ENCODE results near the gene DAZAP2. TPM values are rescaled to one million over a fixed set of nuclear protein-coding genes. Genes with fewer than 3 reads are reported as not detected.
"Not testable (repeated sequence)": the region's sequence is repeated elsewhere in the genome, so short reads cannot be mapped to it uniquely, and the experiment has no call there.

Gene DAZAP2
- total RNA-seq, 1 donor from 2014 or later, result 152 TPM

DNA sequence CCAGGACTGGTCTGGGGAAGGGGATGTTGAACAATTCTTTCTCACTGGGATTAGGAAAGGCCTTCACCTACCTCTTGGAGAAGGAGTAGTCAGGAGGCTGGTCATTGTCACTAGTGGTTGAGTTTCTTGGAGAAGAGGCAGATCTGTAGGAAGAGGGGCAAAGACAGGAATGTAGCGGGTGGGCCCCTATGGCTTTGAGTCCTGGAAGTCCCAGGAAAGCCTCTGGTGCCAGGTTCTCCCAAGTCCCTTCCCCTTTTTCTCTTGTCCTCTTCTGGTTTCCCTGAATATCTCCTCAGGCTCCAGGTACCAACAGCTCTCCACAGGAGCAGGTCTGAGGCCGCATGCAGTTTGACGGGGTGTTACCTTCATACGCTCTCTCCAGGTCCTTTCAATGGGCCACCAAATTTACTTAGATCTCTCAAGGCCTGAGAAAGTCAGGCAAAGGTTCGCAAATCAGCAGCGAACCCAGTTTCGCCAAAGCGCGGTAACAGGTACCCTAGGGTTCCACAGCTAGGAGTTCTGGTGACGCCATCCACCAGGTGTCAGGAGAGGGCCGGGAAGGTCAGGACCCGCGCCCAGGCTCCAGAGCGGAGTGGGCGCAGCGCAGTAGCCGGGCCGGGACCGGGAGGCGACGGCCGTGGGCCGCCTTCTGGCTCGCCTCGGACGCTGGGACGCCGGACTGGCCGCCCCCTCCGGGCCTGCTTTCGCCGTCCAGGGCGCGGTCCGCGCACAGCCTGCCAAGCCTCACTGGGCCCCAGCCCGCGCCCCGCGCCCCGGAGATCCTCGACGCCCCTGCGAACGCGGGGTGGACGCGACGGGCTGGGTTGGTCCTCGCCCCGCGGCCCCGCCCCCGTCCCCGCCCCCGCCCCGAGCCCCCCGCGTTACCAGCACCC is 30.8 kb downstream of the DAZAP2 start:
- peak overlapping the region; percentile 75 for H3K4me3 Mint-ChIP-seq (ENCODE audit: low read depth)
- intact Hi-C loops (cut with micrococcal nuclease), result loop anchor here (1.0 kb wide), 1 partner anchor 72 kb away; no protein-coding TSS in a partner anchor
- peaks cover 39% of the 10 kb centered on the region for H3K27me3 Mint-ChIP-seq (ENCODE audit: low read depth)
- no peaks in the 10 kb centered on the region for H3K9me3 Mint-ChIP-seq
- no peaks in the 10 kb centered on the region for H3K36me3 Mint-ChIP-seq (ENCODE audit: low read depth)
- DNase-seq (ENCODE audit: low spot score), result peak; percentile 31
- H3K27ac Mint-ChIP-seq, result no peak overlapping the region
- peaks cover 19% of the 10 kb centered on the region for H3K4me1 Mint-ChIP-seq (ENCODE audit: low read depth)

DNA sequence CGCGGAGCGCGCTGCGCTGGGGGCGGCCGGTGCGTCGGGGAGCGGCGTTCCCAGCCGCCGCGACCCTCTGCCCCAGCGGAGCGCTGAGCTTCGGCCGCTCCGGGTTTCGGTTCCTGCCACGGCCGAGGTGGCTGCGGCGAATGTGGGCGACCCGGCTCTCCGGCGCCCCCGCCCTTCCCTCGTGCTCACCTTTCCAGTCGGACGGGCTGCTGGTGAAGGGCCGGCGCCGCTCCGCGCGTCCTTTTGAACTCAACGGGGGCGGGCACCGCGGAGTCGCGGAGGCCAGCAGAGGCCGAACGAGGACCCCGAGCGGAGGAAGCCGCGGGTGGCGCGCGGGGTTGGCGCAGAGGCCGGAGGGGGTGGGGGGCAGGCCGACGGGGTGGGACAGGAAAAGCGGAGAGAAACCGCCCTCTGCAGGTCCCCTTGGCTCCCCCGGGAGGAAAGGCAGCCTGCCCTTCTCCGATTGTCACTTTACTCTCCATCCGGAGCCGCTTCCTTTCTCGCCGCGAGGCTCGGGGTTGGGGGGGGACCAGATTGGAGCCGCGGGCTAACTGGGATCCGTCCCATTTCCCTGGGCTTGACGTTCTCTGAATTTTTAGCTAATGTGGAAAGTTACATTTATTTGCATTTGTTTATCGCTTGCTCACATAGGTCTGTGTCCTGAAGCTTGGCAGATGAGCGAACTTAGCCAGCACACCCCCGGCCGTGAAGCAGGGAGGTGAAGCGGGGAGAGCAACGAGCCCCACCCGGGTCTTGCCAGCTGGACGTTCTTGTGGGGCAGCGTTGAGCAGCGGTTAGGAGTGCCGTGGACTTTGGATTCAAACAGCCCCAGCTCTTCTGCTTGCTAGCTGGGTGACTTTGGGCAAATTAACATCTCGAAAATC is 31.7 kb downstream of the DAZAP2 start, which contains the start of gene SMAGP:
Gene SMAGP, minus strand, starts transcription at position 349 of the 884 bp plus-strand sequence. CDS start 1,137 bp downstream, outside the sequence.
- Mint-ChIP-seq H3K27ac (no peak within 1 kb of the TSS), H3K36me3 (ENCODE audit: low read depth) (no peaks in the 10 kb centered on the region), H3K27me3 (ENCODE audit: low read depth) (peaks cover 39% of the 10 kb centered on the region), H3K4me1 (ENCODE audit: low read depth) (peaks cover 15% of the 10 kb centered on the region), H3K4me3 (ENCODE audit: low read depth) (peak within 1 kb of the TSS; percentile 85), H3K9me3 (no peaks in the 10 kb centered on the region)
- peak; percentile 31 for DNase-seq (ENCODE audit: low spot score)
- intact Hi-C loops (cut with micrococcal nuclease), result no loop called here

DNA sequence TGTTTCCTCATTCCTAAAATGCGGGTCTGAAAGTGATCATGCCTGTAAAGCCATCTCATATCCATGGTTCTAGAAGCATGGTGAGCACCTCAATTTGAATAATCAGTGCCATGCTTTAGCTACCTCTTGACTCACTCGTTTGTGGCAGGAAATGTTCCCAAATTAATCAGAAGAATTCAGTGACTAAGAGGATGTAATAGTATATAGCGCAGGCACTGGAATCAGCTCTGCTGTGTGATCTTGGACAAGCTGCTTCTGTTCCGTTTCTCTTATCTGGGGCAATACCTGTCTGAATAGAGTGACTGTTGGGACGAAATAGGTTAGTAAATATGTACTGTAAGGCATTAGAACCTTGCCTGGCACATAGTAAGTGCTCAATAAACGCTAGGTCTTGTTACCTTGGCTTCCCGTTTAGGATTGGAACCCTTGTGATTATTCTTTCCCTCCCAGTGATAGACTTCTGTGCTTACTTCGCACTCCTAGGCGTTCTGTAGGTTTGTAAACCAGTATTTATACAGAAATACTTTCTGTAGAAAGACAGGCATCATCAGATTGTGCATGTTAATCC is 32.4 kb downstream of the DAZAP2 start:
- Mint-ChIP-seq H3K27ac (no peak overlapping the region), H3K4me3 (ENCODE audit: low read depth) (peak overlapping the region; percentile 85), H3K36me3 (ENCODE audit: low read depth) (no peaks in the 10 kb centered on the region), H3K4me1 (ENCODE audit: low read depth) (peaks cover 12% of the 10 kb centered on the region), H3K27me3 (ENCODE audit: low read depth) (peaks cover 37% of the 10 kb centered on the region), H3K9me3 (no peaks in the 10 kb centered on the region)
- intact Hi-C loops (cut with micrococcal nuclease), result no loop called here
- DNase-seq (ENCODE audit: low spot score), result no peak

DNA sequence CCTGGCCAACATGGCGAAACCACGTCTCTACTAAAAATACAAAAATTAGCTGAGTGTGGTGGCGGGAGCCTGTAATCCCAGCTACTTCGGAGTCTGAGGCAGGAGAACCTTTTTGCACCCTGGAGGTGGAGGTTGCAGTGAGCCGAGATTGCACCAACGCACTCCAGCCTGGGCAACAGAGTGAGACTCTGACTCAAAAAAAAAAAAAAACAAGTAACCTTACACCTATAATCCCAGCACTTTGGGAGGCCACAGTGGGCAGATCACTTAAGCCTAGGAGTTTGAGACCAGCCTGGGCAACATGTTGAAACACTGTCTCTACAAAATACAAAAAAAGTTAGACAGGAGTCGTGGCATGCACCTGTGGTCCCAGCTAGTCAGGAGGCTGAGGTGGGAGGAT is 34.2 kb downstream of the DAZAP2 start:
- H3K4me3 Mint-ChIP-seq (ENCODE audit: low read depth); H3K9me3 Mint-ChIP-seq; intact Hi-C loops (cut with micrococcal nuclease); DNase-seq (ENCODE audit: low spot score); H3K36me3 Mint-ChIP-seq (ENCODE audit: low read depth); H3K27ac Mint-ChIP-seq: not testable (repeated sequence)
- H3K4me1 Mint-ChIP-seq (ENCODE audit: low read depth), result peaks cover 12% of the 10 kb centered on the region
- peaks cover 31% of the 10 kb centered on the region for H3K27me3 Mint-ChIP-seq (ENCODE audit: low read depth)

DNA sequence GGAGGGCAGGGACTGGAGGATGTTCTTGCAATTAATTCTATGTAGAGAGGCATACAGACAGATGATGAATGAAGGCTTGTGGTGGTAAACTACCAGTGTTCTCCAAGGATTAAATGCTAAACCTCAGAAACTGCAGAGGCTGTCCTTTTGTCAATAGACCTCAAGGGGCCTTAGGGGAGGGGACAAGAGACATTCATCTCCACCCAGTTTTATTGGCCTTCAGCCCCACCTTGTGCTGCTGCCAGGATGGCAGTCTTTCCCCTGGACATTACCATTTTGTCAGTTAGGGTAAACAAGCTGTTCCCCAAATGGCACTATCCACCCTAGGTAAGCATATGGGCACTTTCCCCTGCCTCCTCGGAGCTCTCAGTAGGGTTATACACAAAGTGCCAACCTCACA is 36.5 kb downstream of the DAZAP2 start:
- no peaks in the 10 kb centered on the region for H3K9me3 Mint-ChIP-seq
- H3K27ac Mint-ChIP-seq, result no peak overlapping the region
- peaks cover 12% of the 10 kb centered on the region for H3K4me1 Mint-ChIP-seq (ENCODE audit: low read depth)
- no peak overlapping the region for H3K4me3 Mint-ChIP-seq (ENCODE audit: low read depth)
- peaks cover 20% of the 10 kb centered on the region for H3K27me3 Mint-ChIP-seq (ENCODE audit: low read depth)
- H3K36me3 Mint-ChIP-seq (ENCODE audit: low read depth), result no peaks in the 10 kb centered on the region
- intact Hi-C loops (cut with micrococcal nuclease), result no loop called here
- no peak for DNase-seq (ENCODE audit: low spot score)

DNA sequence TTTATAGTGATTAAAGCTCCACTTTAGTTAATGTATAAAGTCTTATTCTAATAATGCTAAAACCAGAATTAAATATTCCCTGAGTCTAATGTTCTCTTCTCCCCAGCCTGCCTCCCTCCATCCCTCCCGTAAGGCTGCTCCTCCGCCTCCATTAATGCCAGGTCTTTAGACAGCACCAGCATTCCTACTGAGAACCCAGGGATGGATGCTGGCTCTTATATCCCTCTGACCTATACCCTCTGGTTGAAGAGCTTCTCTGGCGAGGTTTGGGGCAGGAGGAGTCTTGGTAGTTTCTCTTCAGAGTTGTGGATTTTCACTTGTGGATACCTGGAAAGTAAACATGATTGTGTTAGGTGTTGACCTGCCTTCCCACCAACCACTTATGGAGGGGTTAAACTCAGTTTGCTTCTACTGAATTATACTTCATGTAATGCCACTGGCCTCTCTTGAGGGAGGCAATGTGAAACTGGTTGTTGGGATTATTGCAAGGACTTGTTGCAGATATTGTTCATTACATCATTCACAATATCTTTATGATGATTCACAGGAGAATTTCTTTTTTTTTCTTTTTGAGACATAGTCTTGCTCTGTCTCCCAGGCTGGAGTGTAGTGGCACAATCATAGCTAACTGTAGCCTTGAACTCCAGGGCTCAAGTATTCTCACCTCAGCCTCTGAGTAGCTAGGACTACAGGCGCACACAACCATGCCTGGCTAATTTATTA is 42.7 kb downstream of the DAZAP2 start:
- intact Hi-C loops (cut with micrococcal nuclease), result no loop called here
- no peak overlapping the region for H3K4me3 Mint-ChIP-seq (ENCODE audit: low read depth)
- H3K9me3 Mint-ChIP-seq, result no peaks in the 10 kb centered on the region
- peaks cover 25% of the 10 kb centered on the region for H3K36me3 Mint-ChIP-seq (ENCODE audit: low read depth)
- H3K27ac Mint-ChIP-seq, result no peak overlapping the region
- DNase-seq (ENCODE audit: low spot score), result no peak
- no peaks in the 10 kb centered on the region for H3K27me3 Mint-ChIP-seq (ENCODE audit: low read depth)
- H3K4me1 Mint-ChIP-seq (ENCODE audit: low read depth), result no peaks in the 10 kb centered on the region

DNA sequence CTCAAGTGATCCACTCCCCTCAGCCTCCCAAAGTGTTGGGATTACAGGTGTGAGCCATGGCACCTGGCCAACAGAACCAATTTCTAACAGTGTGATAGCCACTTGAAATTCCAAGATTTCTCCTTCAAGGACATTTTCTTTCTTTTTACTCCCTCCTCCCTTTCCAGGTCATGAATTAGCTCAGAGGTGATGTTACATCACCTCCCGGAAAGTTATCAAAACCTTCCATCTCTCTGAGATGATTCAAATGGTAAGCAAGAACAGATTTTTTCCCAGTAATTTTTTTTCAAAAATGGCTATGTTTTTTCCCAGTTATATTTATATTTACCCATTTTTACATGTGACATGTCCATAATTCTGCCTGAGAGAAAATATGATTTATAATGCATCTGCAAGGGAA is 47.2 kb downstream of the DAZAP2 start:
- no peaks in the 10 kb centered on the region for H3K27me3 Mint-ChIP-seq (ENCODE audit: low read depth)
- H3K4me3 Mint-ChIP-seq (ENCODE audit: low read depth), result no peak overlapping the region
- no peaks in the 10 kb centered on the region for H3K4me1 Mint-ChIP-seq (ENCODE audit: low read depth)
- no peaks in the 10 kb centered on the region for H3K9me3 Mint-ChIP-seq
- DNase-seq (ENCODE audit: low spot score), result no peak
- intact Hi-C loops (cut with micrococcal nuclease), result no loop called here
- H3K27ac Mint-ChIP-seq, result no peak overlapping the region
- peaks cover 41% of the 10 kb centered on the region for H3K36me3 Mint-ChIP-seq (ENCODE audit: low read depth)

DNA sequence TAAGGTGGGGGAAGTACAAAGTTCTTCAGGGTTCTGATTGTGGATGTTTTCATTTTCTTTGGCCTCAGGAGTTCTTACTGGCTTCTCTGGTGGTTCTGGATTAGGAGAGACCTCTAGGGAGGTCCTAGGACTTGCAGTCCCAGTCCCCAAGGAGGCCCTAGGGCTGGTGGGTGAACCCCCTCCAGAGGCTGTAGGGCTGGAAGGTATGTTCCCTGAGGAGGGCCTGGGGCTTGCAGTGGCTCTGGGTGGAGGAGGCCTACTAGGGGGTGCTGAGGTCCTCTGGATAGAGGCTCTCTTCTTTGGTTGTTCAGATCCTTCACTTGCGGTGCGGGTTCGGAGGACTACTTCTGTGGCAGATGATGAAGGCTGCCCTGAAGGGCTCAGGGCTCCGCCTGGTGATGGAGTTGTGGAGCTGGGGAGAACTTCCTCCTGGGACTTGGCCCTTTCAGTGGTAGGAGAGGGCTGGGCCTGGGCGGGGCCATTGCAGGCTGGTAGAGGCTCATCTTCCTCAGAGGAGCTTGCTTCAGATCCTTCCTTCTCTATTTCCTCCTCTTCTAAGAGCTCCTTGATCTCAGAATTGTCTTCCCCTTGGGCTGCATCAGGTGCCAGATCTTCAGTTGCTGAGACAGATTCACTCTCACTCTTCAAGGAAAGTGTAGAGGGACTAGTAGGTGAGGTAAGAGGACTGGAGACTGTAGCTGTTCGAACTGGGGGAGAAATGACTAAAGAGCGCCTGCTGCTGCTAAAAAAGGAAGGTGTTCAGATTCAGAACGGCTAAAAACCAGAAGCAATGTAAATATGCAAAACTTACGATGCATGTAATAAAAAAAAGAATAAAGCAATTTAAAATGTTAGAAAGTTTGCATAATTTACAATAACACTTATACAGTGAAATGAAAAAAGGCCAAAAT is 53.2 kb downstream of the DAZAP2 start:
- H3K4me3 Mint-ChIP-seq (ENCODE audit: low read depth); H3K27me3 Mint-ChIP-seq (ENCODE audit: low read depth); H3K27ac Mint-ChIP-seq; H3K4me1 Mint-ChIP-seq (ENCODE audit: low read depth); intact Hi-C loops (cut with micrococcal nuclease); DNase-seq (ENCODE audit: low spot score); H3K9me3 Mint-ChIP-seq: not testable (repeated sequence)
- peaks cover 45% of the 10 kb centered on the region for H3K36me3 Mint-ChIP-seq (ENCODE audit: low read depth)

Other genes with a start within 250 kb of the DAZAP2 start
- 56.6 and 62.9 TPM in 2 replicates for gene SLC11A2, start 212.4 kb upstream of the DAZAP2 start, total RNA-seq
- 61.0 and 63.1 TPM in 2 replicates for gene LETMD1, start 190.5 kb upstream of the DAZAP2 start, total RNA-seq
- gene CSRNP2, start 155.2 kb upstream of the DAZAP2 start, total RNA-seq, result 28.3 and 31.2 TPM in 2 replicates
- gene TFCP2, start 65.7 kb upstream of the DAZAP2 start, total RNA-seq, result 42.2 and 44.2 TPM in 2 replicates
- gene POU6F1, start 20.8 kb upstream of the DAZAP2 start, total RNA-seq, result 4.9 and 5.5 TPM in 2 replicates
- gene SMAGP, start 31.6 kb downstream of the DAZAP2 start, total RNA-seq, result 0.44 TPM in 1 of 2 replicates, not detected in the other
- 45.8 and 47.0 TPM in 2 replicates for gene BIN2, start 85.3 kb downstream of the DAZAP2 start, total RNA-seq
- gene CELA1, start 107.9 kb downstream of the DAZAP2 start, total RNA-seq, result not detected in 2 replicates
- gene GALNT6, start 152.6 kb downstream of the DAZAP2 start, total RNA-seq, result 19.9 and 22.7 TPM in 2 replicates
- gene SLC4A8, start 186.0 kb downstream of the DAZAP2 start, total RNA-seq, result 1.6 and 2.6 TPM in 2 replicates